GM19239 (cell line): ENCODE data around the gene API5.
"Not testable (repeated sequence)": the region's sequence is repeated elsewhere in the genome, so short reads cannot be mapped to it uniquely, and the experiment has no call there.

Source experiments
- DNase-seq: peaks from one replicate; pipeline ENCODE4 v3.0.0; 2011; ENCODE audit warnings: low spot score; ENCODE audit not compliant: insufficient read length
- FAIRE-seq: peaks from 2 replicates; lab custom pipeline; 2011; peaks lifted over from hg19 to GRCh38; lab: Jason Lieb, UNC

The API5 gene

GRCh38 chr11:43311791-43312607, at the start of gene API5:
TSS of gene API5 (plus strand) at chr11:43311996. CDS start at chr11:43312128, 132 bp downstream.
- peak; percentile 58 for DNase-seq
- peak; percentile 97 for FAIRE-seq

GRCh38 chr11:43267856-43268580, 43.8 kb upstream of the API5 start:
- FAIRE-seq (no peak), DNase-seq (no peak)

GRCh38 chr11:43268786-43269185, 43.0 kb upstream of the API5 start:
- no peak for DNase-seq
- no peak for FAIRE-seq

GRCh38 chr11:43269254-43269918, 42.4 kb upstream of the API5 start:
- DNase-seq (no peak), FAIRE-seq (no peak)

- FAIRE-seq (no peak), DNase-seq (no peak)
Observed at GRCh38 chr11:43270468-43270867, 41.3 kb upstream of the API5 start.

- FAIRE-seq: no peak
- no peak for DNase-seq
Observed at GRCh38 chr11:43278193-43278956, 33.4 kb upstream of the API5 start.

- peak; percentile 72 for FAIRE-seq
- peak; percentile 24 for DNase-seq
Observed at GRCh38 chr11:43282607-43283440, 29.0 kb upstream of the API5 start.

- no peak for DNase-seq
- no peak for FAIRE-seq
Observed at GRCh38 chr11:43285826-43286225, 26.0 kb upstream of the API5 start.

GRCh38 chr11:43289368-43289767, 22.4 kb upstream of the API5 start:
- DNase-seq (no peak), FAIRE-seq (no peak)

- FAIRE-seq: no peak
Observed at GRCh38 chr11:43298397-43298796, 13.4 kb upstream of the API5 start.

GRCh38 chr11:43315966-43316365, 4.2 kb downstream of the API5 start:
- no peak for FAIRE-seq
- no peak for DNase-seq

More at GRCh38 chr11:43298397-43298796, 13.4 kb upstream of the API5 start:
- no peak for DNase-seq

- DNase-seq (no peak), FAIRE-seq (no peak)
Observed at GRCh38 chr11:43316451-43316850, 4.7 kb downstream of the API5 start.

GRCh38 chr11:43327987-43328386, 16.2 kb downstream of the API5 start:
- DNase-seq (no peak), FAIRE-seq (no peak)

- FAIRE-seq (no peak), DNase-seq (no peak)
Observed at GRCh38 chr11:43328482-43328881, 16.7 kb downstream of the API5 start.

- DNase-seq (no peak), FAIRE-seq (no peak)
Observed at GRCh38 chr11:43341159-43341558, 29.4 kb downstream of the API5 start.

GRCh38 chr11:43351426-43351825, 39.6 kb downstream of the API5 start:
- DNase-seq, FAIRE-seq: not testable (repeated sequence)

- FAIRE-seq: no peak
Observed at GRCh38 chr11:43354311-43354710, 42.5 kb downstream of the API5 start.

GRCh38 chr11:43356336-43356735, 44.5 kb downstream of the API5 start:
- no peak for FAIRE-seq
- no peak for DNase-seq

More at GRCh38 chr11:43354311-43354710, 42.5 kb downstream of the API5 start:
- no peak for DNase-seq

- FAIRE-seq: no peak
Observed at GRCh38 chr11:43358279-43358800, 46.5 kb downstream of the API5 start.

More at GRCh38 chr11:43358279-43358800, 46.5 kb downstream of the API5 start:
- no peak for DNase-seq
